Measurements from ENCODE around the gene CDH3.

CDH3 gene

GRCh38 chr16:68644715-68645493 is at the start of gene CDH3:
CDH3 (plus strand) TSS chr16:68645310; CDS start chr16:68645380, 70 bp downstream.
- in situ Hi-C loops (cut with MboI; ENCODE audit: low sequenced_read_pairs) = no loop called here

- in situ Hi-C loops (cut with MboI; ENCODE audit: low sequenced_read_pairs) = no loop called here
Measured at GRCh38 chr16:68596266-68596665, 48.8 kb upstream of the CDH3 start.

GRCh38 chr16:68599586-68599985 is 45.5 kb upstream of the CDH3 start:
- in situ Hi-C loops (cut with MboI; ENCODE audit: low sequenced_read_pairs) = no loop called here

GRCh38 chr16:68605746-68606145 is 39.4 kb upstream of the CDH3 start:
- in situ Hi-C loops (cut with MboI; ENCODE audit: low sequenced_read_pairs) = no loop called here

GRCh38 chr16:68607443-68607842 is 37.7 kb upstream of the CDH3 start:
- in situ Hi-C loops (cut with MboI; ENCODE audit: low sequenced_read_pairs) = no loop called here

- in situ Hi-C loops (cut with MboI; ENCODE audit: low sequenced_read_pairs) = no loop called here
Measured at GRCh38 chr16:68608330-68608729, 36.8 kb upstream of the CDH3 start.

- in situ Hi-C loops (cut with MboI; ENCODE audit: low sequenced_read_pairs) = no loop called here
Measured at GRCh38 chr16:68612996-68613395, 32.1 kb upstream of the CDH3 start.

GRCh38 chr16:68617734-68618133 is 27.4 kb upstream of the CDH3 start:
- in situ Hi-C loops (cut with MboI; ENCODE audit: low sequenced_read_pairs) = no loop called here

GRCh38 chr16:68626557-68626956 is 18.6 kb upstream of the CDH3 start:
- in situ Hi-C loops (cut with MboI; ENCODE audit: low sequenced_read_pairs) = no loop called here

- in situ Hi-C loops (cut with MboI; ENCODE audit: low sequenced_read_pairs) = no loop called here
Measured at GRCh38 chr16:68627951-68628425, 17.1 kb upstream of the CDH3 start.

- in situ Hi-C loops (cut with MboI; ENCODE audit: low sequenced_read_pairs) = no loop called here
Measured at GRCh38 chr16:68629351-68629910, 15.7 kb upstream of the CDH3 start.

- in situ Hi-C loops (cut with MboI; ENCODE audit: low sequenced_read_pairs) = no loop called here
Measured at GRCh38 chr16:68636064-68636560, 9.0 kb upstream of the CDH3 start.

GRCh38 chr16:68636818-68637217 is 8.3 kb upstream of the CDH3 start:
- in situ Hi-C loops (cut with MboI; ENCODE audit: low sequenced_read_pairs) = no loop called here

GRCh38 chr16:68640972-68641371 is 4.1 kb upstream of the CDH3 start:
- in situ Hi-C loops (cut with MboI; ENCODE audit: low sequenced_read_pairs) = no loop called here

- in situ Hi-C loops (cut with MboI; ENCODE audit: low sequenced_read_pairs) = no loop called here
Measured at GRCh38 chr16:68642047-68642435, 3.1 kb upstream of the CDH3 start.

- in situ Hi-C loops (cut with MboI; ENCODE audit: low sequenced_read_pairs) = no loop called here
Measured at GRCh38 chr16:68642436-68643101, 2.5 kb upstream of the CDH3 start.

GRCh38 chr16:68643227-68643626 is 1.9 kb upstream of the CDH3 start:
- in situ Hi-C loops (cut with MboI; ENCODE audit: low sequenced_read_pairs) = no loop called here

GRCh38 chr16:68643847-68644246 is 1.3 kb upstream of the CDH3 start:
- in situ Hi-C loops (cut with MboI; ENCODE audit: low sequenced_read_pairs) = no loop called here

GRCh38 chr16:68644296-68644695 is 814 bp upstream of the CDH3 start:
- in situ Hi-C loops (cut with MboI; ENCODE audit: low sequenced_read_pairs) = no loop called here

- in situ Hi-C loops (cut with MboI; ENCODE audit: low sequenced_read_pairs) = no loop called here
Measured at GRCh38 chr16:68645494-68646388, 631 bp downstream of the CDH3 start.

Measured in HL-60/S4 treated with retinoic acid at 250 ng/mL for 4 days and 3 days (cell line).